K562 (cell line): Measurements from ENCODE around the gene RNF212B. TPM values are rescaled to one million over a fixed set of nuclear protein-coding genes. Genes with fewer than 3 reads are reported as not detected.

Experiments
- GATA2 ChIP-seq: sonication (generic); formaldehyde crosslinking; IDR thresholded peaks from 2 replicates; pipeline ENCODE4 v1.4.0; 2020; ENCODE audit warnings: mild to moderate bottlenecking, missing genetic modification reagents
- GTF2A2 ChIP-seq: IDR thresholded peaks from 2 replicates; pipeline ENCODE4 v1.6.1; 2016; ENCODE audit warnings: mild to moderate bottlenecking, missing genetic modification characterization, missing compliant biosample characterization
- IRF2 ChIP-seq: sonication (generic); formaldehyde crosslinking; IDR thresholded peaks from 2 replicates; pipeline ENCODE4 v1.8.1; 2022; ENCODE audit warnings: mild to moderate bottlenecking, missing genetic modification reagents
- NFE2 ChIP-seq: IDR thresholded peaks from 2 replicates; pipeline ENCODE4 v1.6.1; 2014; ENCODE audit warnings: antibody characterized with exemption, low read depth
- SMAD3 ChIP-seq: fragments of 450-650 bp; formaldehyde crosslinking; conservative IDR thresholded peaks from 2 replicates; pipeline ENCODE4 v1.4.0; 2020; ENCODE audit warnings: mild to moderate bottlenecking
- TCF7 ChIP-seq: sonication (generic); IDR thresholded peaks from 2 replicates; pipeline ENCODE4 v1.6.1; 2016; ENCODE audit warnings: antibody characterized with exemption, borderline replicate concordance
- ZNF174 ChIP-seq: fragments of 250-450 bp; sonication (Bioruptor Pico); IDR thresholded peaks from 2 replicates; pipeline ENCODE4 v1.4.0; 2020; ENCODE audit warnings: mild to moderate bottlenecking
- polyA plus RNA-seq, 8 experiments: library from polyadenylated mRNA; depleted of rRNA in 4 of 8; stranded (reverse) in 5 of 8; unstranded in 3 of 8; fragments of >200 nt; fragmentation: Nextera tagmentation in 2 of 8; fragmentation: Illumina TruSeq in 1 of 8; extraction: Ambion mirVana in 2 of 8; extraction: Trizol in 1 of 8; gene quantifications; 2 replicates each; pipeline versions ENCODE4 v1.2.1 to v1.2.3, GENCODE V29; 2011 to 2014; ENCODE audit warnings: inconsistent platforms in 1 of 8, missing spikeins in 1 of 8
- total RNA-seq, 7 experiments: library from RNA; depleted of rRNA in 6 of 7; stranded (reverse); fragments of >200 nt in 6 of 7; fragmentation: Illumina TruSeq in 2 of 7; extraction: Trizol in 2 of 7; gene quantifications; 2 replicates each; pipeline versions ENCODE4 v1.2.1 to v1.2.3, GENCODE V29; 2011 to 2021; ENCODE audit warnings: low replicate concordance in 1 of 7
- TF ChIP-seq, protein P1 (sequence below), 2 experiments: fragments of 150-350 bp in 1 of 2; IDR thresholded peaks; 2 replicates each; pipeline ENCODE4 v1.6.1; 2012 to 2016; ENCODE audit warnings: low read depth in 2 of 2, low read length in 2 of 2, mild to moderate bottlenecking in 1 of 2, moderate library complexity in 1 of 2
- TF ChIP-seq, protein P2 (sequence below): fragments of 450-650 bp; formaldehyde crosslinking; IDR thresholded peaks from 2 replicates; pipeline ENCODE4 v1.4.0; 2020; ENCODE audit warnings: mild to moderate bottlenecking
- TF ChIP-seq, protein P3 (sequence below), 2 experiments: fragments of 450-650 bp; IDR thresholded peaks; 2 replicates each; pipeline ENCODE4 v1.6.1; 2018; ENCODE audit warnings: mild to moderate bottlenecking in 2 of 2, low read depth in 1 of 2; ENCODE audit not compliant: partially characterized antibody in 2 of 2
- TF ChIP-seq, protein P4 (sequence below): sonication (generic); formaldehyde crosslinking; IDR thresholded peaks from 2 replicates; pipeline ENCODE4 v1.8.0; 2022; ENCODE audit warnings: mild to moderate bottlenecking, missing genetic modification reagents
- TF ChIP-seq, protein P5 (sequence below): IDR thresholded peaks from 2 replicates; pipeline ENCODE4 v1.6.1; 2014; ENCODE audit warnings: antibody characterized with exemption
- TF ChIP-seq, protein P6 (sequence below): sonication (generic); formaldehyde crosslinking; IDR thresholded peaks from 2 replicates; pipeline ENCODE4 v1.8.1; 2023; ENCODE audit warnings: mild to moderate bottlenecking, missing genetic modification reagents

RNF212B gene
- total and polyA plus RNA-seq, 9 of the 15 experiments (the other 6 are each of a cell fraction or from before 2014, with no cell fraction given) = 0.15 to 0.43 (median 0.27) TPM; not detected in 3

DNA sequence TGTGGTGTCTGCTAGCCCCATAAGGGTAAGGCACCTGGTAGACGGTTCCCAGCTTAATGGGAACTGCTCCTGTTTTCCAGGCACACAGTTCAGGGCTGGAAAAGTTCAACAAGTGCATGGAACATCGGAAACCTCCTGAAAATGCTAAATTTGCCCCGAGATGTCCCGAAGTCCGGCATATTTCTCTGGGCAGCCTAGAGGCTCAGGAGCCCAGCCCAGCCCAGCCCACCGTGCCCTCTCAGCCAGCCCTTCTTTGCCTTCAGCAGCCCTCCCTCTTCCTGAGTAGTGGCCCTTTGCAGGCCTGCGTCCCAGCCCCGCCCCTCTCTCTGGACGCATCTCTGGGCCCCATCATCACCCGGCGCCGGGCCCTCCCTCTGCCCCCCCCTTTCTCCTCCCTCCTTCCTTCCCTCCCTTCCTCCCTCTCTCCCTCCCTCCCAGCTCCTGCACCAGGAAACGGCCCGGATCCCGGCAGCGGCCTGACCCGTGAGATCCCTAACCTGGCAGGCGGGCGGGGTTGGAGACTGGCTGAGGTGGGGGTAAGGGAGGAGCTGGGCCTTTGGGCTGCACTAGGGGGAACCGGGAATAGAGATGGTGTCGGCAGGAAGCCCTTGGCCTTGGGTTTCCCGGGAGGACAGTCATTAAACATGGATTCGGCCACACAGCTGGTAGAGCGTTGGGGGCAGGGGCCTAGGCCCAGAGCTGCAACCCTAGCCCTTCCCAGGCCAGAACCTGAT lies 68.8 kb downstream of the RNF212B start, which contains the start of gene BCL2L2 (continued):
- TF ChIP-seq, protein P1, sequence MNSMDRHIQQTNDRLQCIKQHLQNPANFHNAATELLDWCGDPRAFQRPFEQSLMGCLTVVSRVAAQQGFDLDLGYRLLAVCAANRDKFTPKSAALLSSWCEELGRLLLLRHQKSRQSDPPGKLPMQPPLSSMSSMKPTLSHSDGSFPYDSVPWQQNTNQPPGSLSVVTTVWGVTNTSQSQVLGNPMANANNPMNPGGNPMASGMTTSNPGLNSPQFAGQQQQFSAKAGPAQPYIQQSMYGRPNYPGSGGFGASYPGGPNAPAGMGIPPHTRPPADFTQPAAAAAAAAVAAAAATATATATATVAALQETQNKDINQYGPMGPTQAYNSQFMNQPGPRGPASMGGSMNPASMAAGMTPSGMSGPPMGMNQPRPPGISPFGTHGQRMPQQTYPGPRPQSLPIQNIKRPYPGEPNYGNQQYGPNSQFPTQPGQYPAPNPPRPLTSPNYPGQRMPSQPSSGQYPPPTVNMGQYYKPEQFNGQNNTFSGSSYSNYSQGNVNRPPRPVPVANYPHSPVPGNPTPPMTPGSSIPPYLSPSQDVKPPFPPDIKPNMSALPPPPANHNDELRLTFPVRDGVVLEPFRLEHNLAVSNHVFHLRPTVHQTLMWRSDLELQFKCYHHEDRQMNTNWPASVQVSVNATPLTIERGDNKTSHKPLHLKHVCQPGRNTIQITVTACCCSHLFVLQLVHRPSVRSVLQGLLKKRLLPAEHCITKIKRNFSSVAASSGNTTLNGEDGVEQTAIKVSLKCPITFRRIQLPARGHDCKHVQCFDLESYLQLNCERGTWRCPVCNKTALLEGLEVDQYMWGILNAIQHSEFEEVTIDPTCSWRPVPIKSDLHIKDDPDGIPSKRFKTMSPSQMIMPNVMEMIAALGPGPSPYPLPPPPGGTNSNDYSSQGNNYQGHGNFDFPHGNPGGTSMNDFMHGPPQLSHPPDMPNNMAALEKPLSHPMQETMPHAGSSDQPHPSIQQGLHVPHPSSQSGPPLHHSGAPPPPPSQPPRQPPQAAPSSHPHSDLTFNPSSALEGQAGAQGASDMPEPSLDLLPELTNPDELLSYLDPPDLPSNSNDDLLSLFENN (IDR thresholded peaks at IDR 0.05; ENCODE audit: low read depth in 2 of 2, low read length in 2 of 2) = 0 out of 4 replicates have a peak, but pooled peaks of 1 of the 2 experiments have one; percentile 13
- TF ChIP-seq, protein P2, sequence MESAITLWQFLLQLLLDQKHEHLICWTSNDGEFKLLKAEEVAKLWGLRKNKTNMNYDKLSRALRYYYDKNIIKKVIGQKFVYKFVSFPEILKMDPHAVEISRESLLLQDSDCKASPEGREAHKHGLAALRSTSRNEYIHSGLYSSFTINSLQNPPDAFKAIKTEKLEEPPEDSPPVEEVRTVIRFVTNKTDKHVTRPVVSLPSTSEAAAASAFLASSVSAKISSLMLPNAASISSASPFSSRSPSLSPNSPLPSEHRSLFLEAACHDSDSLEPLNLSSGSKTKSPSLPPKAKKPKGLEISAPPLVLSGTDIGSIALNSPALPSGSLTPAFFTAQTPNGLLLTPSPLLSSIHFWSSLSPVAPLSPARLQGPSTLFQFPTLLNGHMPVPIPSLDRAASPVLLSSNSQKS (CRISPR knock-in tag) = no peak
- TF ChIP-seq, protein P3, sequence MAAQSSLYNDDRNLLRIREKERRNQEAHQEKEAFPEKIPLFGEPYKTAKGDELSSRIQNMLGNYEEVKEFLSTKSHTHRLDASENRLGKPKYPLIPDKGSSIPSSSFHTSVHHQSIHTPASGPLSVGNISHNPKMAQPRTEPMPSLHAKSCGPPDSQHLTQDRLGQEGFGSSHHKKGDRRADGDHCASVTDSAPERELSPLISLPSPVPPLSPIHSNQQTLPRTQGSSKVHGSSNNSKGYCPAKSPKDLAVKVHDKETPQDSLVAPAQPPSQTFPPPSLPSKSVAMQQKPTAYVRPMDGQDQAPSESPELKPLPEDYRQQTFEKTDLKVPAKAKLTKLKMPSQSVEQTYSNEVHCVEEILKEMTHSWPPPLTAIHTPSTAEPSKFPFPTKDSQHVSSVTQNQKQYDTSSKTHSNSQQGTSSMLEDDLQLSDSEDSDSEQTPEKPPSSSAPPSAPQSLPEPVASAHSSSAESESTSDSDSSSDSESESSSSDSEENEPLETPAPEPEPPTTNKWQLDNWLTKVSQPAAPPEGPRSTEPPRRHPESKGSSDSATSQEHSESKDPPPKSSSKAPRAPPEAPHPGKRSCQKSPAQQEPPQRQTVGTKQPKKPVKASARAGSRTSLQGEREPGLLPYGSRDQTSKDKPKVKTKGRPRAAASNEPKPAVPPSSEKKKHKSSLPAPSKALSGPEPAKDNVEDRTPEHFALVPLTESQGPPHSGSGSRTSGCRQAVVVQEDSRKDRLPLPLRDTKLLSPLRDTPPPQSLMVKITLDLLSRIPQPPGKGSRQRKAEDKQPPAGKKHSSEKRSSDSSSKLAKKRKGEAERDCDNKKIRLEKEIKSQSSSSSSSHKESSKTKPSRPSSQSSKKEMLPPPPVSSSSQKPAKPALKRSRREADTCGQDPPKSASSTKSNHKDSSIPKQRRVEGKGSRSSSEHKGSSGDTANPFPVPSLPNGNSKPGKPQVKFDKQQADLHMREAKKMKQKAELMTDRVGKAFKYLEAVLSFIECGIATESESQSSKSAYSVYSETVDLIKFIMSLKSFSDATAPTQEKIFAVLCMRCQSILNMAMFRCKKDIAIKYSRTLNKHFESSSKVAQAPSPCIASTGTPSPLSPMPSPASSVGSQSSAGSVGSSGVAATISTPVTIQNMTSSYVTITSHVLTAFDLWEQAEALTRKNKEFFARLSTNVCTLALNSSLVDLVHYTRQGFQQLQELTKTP (IDR thresholded peaks at IDR 0.05; ENCODE audit: low read depth in 1 of 2, partially characterized antibody in 2 of 2) = peak in 1 of 2 experiments; percentile 95
- TF ChIP-seq IRF2 (CRISPR knock-in tag) (no peak), SMAD3 (CRISPR knock-in tag) (no peak), GTF2A2 (no peak), GATA2 (CRISPR knock-in tag) (0 out of 2 replicates have a peak, but pooled peaks have one; percentile 29), ZNF174 (CRISPR knock-in tag) (no peak), NFE2 (no peak), TCF7 (0 out of 2 replicates have a peak, but pooled peaks have one; percentile 52)
- TF ChIP-seq, protein P4, sequence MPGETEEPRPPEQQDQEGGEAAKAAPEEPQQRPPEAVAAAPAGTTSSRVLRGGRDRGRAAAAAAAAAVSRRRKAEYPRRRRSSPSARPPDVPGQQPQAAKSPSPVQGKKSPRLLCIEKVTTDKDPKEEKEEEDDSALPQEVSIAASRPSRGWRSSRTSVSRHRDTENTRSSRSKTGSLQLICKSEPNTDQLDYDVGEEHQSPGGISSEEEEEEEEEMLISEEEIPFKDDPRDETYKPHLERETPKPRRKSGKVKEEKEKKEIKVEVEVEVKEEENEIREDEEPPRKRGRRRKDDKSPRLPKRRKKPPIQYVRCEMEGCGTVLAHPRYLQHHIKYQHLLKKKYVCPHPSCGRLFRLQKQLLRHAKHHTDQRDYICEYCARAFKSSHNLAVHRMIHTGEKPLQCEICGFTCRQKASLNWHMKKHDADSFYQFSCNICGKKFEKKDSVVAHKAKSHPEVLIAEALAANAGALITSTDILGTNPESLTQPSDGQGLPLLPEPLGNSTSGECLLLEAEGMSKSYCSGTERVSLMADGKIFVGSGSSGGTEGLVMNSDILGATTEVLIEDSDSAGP = no peak
- TF ChIP-seq, protein P5, sequence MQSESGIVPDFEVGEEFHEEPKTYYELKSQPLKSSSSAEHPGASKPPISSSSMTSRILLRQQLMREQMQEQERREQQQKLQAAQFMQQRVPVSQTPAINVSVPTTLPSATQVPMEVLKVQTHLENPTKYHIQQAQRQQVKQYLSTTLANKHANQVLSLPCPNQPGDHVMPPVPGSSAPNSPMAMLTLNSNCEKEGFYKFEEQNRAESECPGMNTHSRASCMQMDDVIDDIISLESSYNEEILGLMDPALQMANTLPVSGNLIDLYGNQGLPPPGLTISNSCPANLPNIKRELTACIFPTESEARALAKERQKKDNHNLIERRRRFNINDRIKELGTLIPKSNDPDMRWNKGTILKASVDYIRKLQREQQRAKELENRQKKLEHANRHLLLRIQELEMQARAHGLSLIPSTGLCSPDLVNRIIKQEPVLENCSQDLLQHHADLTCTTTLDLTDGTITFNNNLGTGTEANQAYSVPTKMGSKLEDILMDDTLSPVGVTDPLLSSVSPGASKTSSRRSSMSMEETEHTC = no peak
- TF ChIP-seq, protein P6, sequence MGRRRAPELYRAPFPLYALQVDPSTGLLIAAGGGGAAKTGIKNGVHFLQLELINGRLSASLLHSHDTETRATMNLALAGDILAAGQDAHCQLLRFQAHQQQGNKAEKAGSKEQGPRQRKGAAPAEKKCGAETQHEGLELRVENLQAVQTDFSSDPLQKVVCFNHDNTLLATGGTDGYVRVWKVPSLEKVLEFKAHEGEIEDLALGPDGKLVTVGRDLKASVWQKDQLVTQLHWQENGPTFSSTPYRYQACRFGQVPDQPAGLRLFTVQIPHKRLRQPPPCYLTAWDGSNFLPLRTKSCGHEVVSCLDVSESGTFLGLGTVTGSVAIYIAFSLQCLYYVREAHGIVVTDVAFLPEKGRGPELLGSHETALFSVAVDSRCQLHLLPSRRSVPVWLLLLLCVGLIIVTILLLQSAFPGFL = no peak
